T-cell (primary cell): ENCODE measurements around the gene TENT4A. TPM values are rescaled to one million over a fixed set of nuclear protein-coding genes. Genes with fewer than 3 reads are reported as not detected.
"Not testable (repeated sequence)": the region's sequence is repeated elsewhere in the genome, so short reads cannot be mapped to it uniquely, and the experiment has no call there.

Source experiments
- ATAC-seq, 4 experiments: fragments of 200-7000 bp in 3 of 4; fragments of 150-1000 bp in 1 of 4; cut with Tn5 transposase; replicated peaks in 1 of 4; 1 replicate in 3 of 4; 2 replicates in 1 of 4; pipeline ENCODE4 v1.10.0; 2021; ENCODE audit warnings: moderate library complexity in 3 of 4, mild to moderate bottlenecking in 2 of 4, moderate number of reproducible peaks in 1 of 4
- CTCF ChIA-PET, 2 donors: fragments of 300-600 bp; sonication (Branson Sonifier 250); formaldehyde crosslinking; loops; one replicate each; lab custom pipeline; 2022; ENCODE audit warnings: antibody characterized with exemption in 2 of 2; lab: Charles Lee
- POLR2A ChIA-PET, 2 donors: fragments of 300-600 bp; sonication (Branson Sonifier 250); formaldehyde crosslinking; loops; one replicate each; lab custom pipeline; 2022; ENCODE audit warnings: antibody characterized with exemption in 2 of 2; lab: Charles Lee
- DNase-seq, 35 experiments: peaks; one replicate each; pipeline versions ENCODE4 v3.0.0 to v3.0.0-alpha.2; 2013 to 2023
- H3K27ac ChIP-seq: one replicate; pipeline ENCODE4 v1.5.1; 2013; ENCODE audit warnings: low read length
- H3K27me3 ChIP-seq, 2 experiments: replicated peaks in 1 of 2; 1 replicate in 1 of 2; 2 replicates in 1 of 2; pipeline versions ENCODE4 v1.6.1 to v1.7.0; 2013; ENCODE audit warnings: low read length in 1 of 2, mixed read lengths in 1 of 2; ENCODE audit not compliant: control insufficient read depth in 2 of 2, insufficient read depth in 2 of 2; ENCODE audit errors: extremely low read depth in 1 of 2
- H3K36me3 ChIP-seq, 2 donors: 1 replicate in 1 of 2; 2 replicates in 1 of 2; pipeline versions ENCODE4 v1.6.1 to v1.7.0; 2013; ENCODE audit warnings: low read length in 1 of 2; ENCODE audit not compliant: control insufficient read depth in 2 of 2, insufficient read depth in 1 of 2; ENCODE audit errors: extremely low read depth in 1 of 2
- H3K4me1 ChIP-seq, 2 experiments: 1 replicate in 1 of 2; 2 replicates in 1 of 2; pipeline versions ENCODE4 v1.6.1 to v1.7.0; 2013; ENCODE audit warnings: low read length in 2 of 2, mixed read lengths in 1 of 2; ENCODE audit not compliant: insufficient read depth in 2 of 2, control insufficient read depth in 1 of 2; ENCODE audit errors: extremely low read depth in 1 of 2
- H3K4me3 ChIP-seq, 2 donors: 1 replicate in 1 of 2; 2 replicates in 1 of 2; pipeline versions ENCODE4 v1.5.1 to v1.7.0; 2013; ENCODE audit warnings: mild to moderate bottlenecking in 2 of 2, low read length in 1 of 2, moderate library complexity in 1 of 2; ENCODE audit not compliant: control insufficient read depth in 1 of 2; ENCODE audit errors: extremely low read depth in 1 of 2
- H3K9me3 ChIP-seq: 2 replicates; pipeline ENCODE4 v1.7.0; 2013
- H3K27ac Mint-ChIP-seq, 2 donors: one replicate each; pipeline ENCODE4 v1.8.0; 2020 to 2021; ENCODE audit warnings: mild to moderate bottlenecking in 2 of 2, mixed read lengths in 2 of 2
- H3K27me3 Mint-ChIP-seq, 2 donors: one replicate each; pipeline ENCODE4 v1.8.0; 2021 to 2022; ENCODE audit warnings: mixed read lengths in 2 of 2
- H3K36me3 Mint-ChIP-seq: one replicate; pipeline ENCODE4 v1.8.0; 2021; ENCODE audit warnings: mixed read lengths
- H3K4me1 Mint-ChIP-seq, 3 donors: one replicate each; pipeline ENCODE4 v1.8.0; 2020 to 2022; ENCODE audit warnings: mixed read lengths in 3 of 3, mild to moderate bottlenecking in 1 of 3
- H3K4me3 Mint-ChIP-seq, 3 donors: one replicate each; pipeline ENCODE4 v1.8.0; 2020 to 2022; ENCODE audit warnings: mild to moderate bottlenecking in 3 of 3, mixed read lengths in 3 of 3, moderate library complexity in 3 of 3
- H3K9me3 Mint-ChIP-seq, 3 donors: one replicate each; pipeline ENCODE4 v1.8.0; 2020 to 2022; ENCODE audit warnings: mixed read lengths in 3 of 3
- WGBS: methylation state at CpG from one replicate; pipeline ENCODE4 v1.1.5; 2013; ENCODE audit warnings: missing lambda C conversion rate; ENCODE audit not compliant: insufficient coverage; 5-methylcytosine and 5-hydroxymethylcytosine counted together
- total RNA-seq, 35 experiments: library from RNA in 6 of 35; stranded (reverse) in 6 of 35; fragments of 120-200 nt in 1 of 35; gene quantifications; one replicate each; pipeline versions ENCODE4 v1.2.1 to v1.2.4 and lab custom pipeline; 2013 to 2026

TENT4A gene
- total RNA-seq, 5 donors from 2014 or later (not counting 1 experiment from before 2014, with no cell fraction given) = 42.7 to 62.9 (median 45.6) TPM

- H3K27ac Mint-ChIP-seq = no peak overlapping the region
- ATAC-seq = no peak
- Histone ChIP-seq H3K4me1 (peaks cover 0 to 10% of the 10 kb centered on the region in 2 experiments), H3K9me3 (no peaks in the 10 kb centered on the region), H3K36me3 (no peaks in the 10 kb centered on the region), H3K27me3 (peaks cover 0 to 27% of the 10 kb centered on the region in 2 experiments), H3K27ac (no peak overlapping the region), H3K4me3 (no peak overlapping the region)
- CTCF ChIA-PET = no interaction called here
- no peaks in the 10 kb centered on the region for H3K9me3 Mint-ChIP-seq
- H3K36me3 Mint-ChIP-seq = no peaks in the 10 kb centered on the region
- H3K4me1 Mint-ChIP-seq = peaks cover 8 to 15% (median 12%) of the 10 kb centered on the region in 3 donors
- POLR2A ChIA-PET = no interaction called here
- DNase-seq = no peak
- 78% methylated on average over 5 of the region's 11 CpGs for WGBS
- H3K4me3 Mint-ChIP-seq = no peak overlapping the region
- H3K27me3 Mint-ChIP-seq = peaks cover 6 to 15% of the 10 kb centered on the region in 2 donors
Observed at GRCh38 chr5:6770826-6771607, 57.8 kb downstream of the TENT4A start.

GRCh38 chr5:6772886-6773285 lies 59.7 kb downstream of the TENT4A start:
- Mint-ChIP-seq H3K4me3 (peak overlapping the region in 1 of 3 donors; percentile 31), H3K27me3 (peaks cover 9 to 18% of the 10 kb centered on the region in 2 donors), H3K9me3 (no peaks in the 10 kb centered on the region), H3K27ac (no peak overlapping the region), H3K36me3 (no peaks in the 10 kb centered on the region), H3K4me1 (peaks cover 6 to 11% (median 9%) of the 10 kb centered on the region in 3 donors)
- no peaks in the 10 kb centered on the region for H3K9me3 ChIP-seq
- DNase-seq = no peak
- ChIA-PET CTCF (no interaction called here), POLR2A (no interaction called here)
- H3K27me3 ChIP-seq = peaks cover 0 to 25% of the 10 kb centered on the region in 2 experiments
- H3K27ac ChIP-seq = no peak overlapping the region
- no peak for ATAC-seq
- 84% methylated on average over 4 of the region's 11 CpGs for WGBS
- peaks cover 0 to 3% of the 10 kb centered on the region in 2 experiments for H3K4me1 ChIP-seq
- no peak overlapping the region for H3K4me3 ChIP-seq
- H3K36me3 ChIP-seq = no peaks in the 10 kb centered on the region

GRCh38 chr5:6773342-6774035 lies 60.3 kb downstream of the TENT4A start:
- Histone ChIP-seq H3K27ac (no peak overlapping the region), H3K36me3 (no peaks in the 10 kb centered on the region), H3K4me3 (no peak overlapping the region), H3K4me1 (peaks cover 0 to 3% of the 10 kb centered on the region in 2 experiments), H3K9me3 (no peaks in the 10 kb centered on the region), H3K27me3 (peaks cover 0 to 27% of the 10 kb centered on the region in 2 experiments)
- peaks cover 9 to 18% of the 10 kb centered on the region in 2 donors for H3K27me3 Mint-ChIP-seq
- peak overlapping the region in 1 of 3 donors; percentile 31 for H3K4me3 Mint-ChIP-seq
- no peaks in the 10 kb centered on the region for H3K9me3 Mint-ChIP-seq
- no peak for DNase-seq
- ChIA-PET CTCF (no interaction called here), POLR2A (no interaction called here)
- H3K4me1 Mint-ChIP-seq = peaks cover 6 to 11% (median 9%) of the 10 kb centered on the region in 3 donors
- 94% methylated on average over 22 of the region's 46 CpGs for WGBS
- no peak overlapping the region for H3K27ac Mint-ChIP-seq
- ATAC-seq = no peak
- H3K36me3 Mint-ChIP-seq = no peaks in the 10 kb centered on the region

- Mint-ChIP-seq H3K4me1 (peaks cover 6 to 11% (median 9%) of the 10 kb centered on the region in 3 donors), H3K4me3 (peak overlapping the region in 1 of 3 donors; percentile 63), H3K27me3 (peaks cover 9 to 16% of the 10 kb centered on the region in 2 donors)
- POLR2A ChIA-PET, H3K9me3 ChIP-seq, H3K4me3 ChIP-seq, ATAC-seq, H3K36me3 Mint-ChIP-seq, H3K27ac ChIP-seq, H3K9me3 Mint-ChIP-seq, H3K4me1 ChIP-seq, DNase-seq, H3K36me3 ChIP-seq, H3K27ac Mint-ChIP-seq, CTCF ChIA-PET: not testable (repeated sequence)
- peaks cover 0 to 30% of the 10 kb centered on the region in 2 experiments for H3K27me3 ChIP-seq
- WGBS = no CpG with 5 or more reads among the region's 27 CpGs
Observed at GRCh38 chr5:6774207-6774606, 61.0 kb downstream of the TENT4A start.

GRCh38 chr5:6774721-6775204 lies 61.5 kb downstream of the TENT4A start:
- Histone ChIP-seq H3K27me3 (peaks cover 0 to 30% of the 10 kb centered on the region in 2 experiments), H3K27ac (no peak overlapping the region), H3K9me3 (no peaks in the 10 kb centered on the region), H3K4me1 (peaks cover 0 to 3% of the 10 kb centered on the region in 2 experiments), H3K36me3 (no peaks in the 10 kb centered on the region), H3K4me3 (no peak overlapping the region)
- H3K9me3 Mint-ChIP-seq = no peaks in the 10 kb centered on the region
- H3K27ac Mint-ChIP-seq = no peak overlapping the region
- 12% methylated on average over 7 of the region's 15 CpGs for WGBS
- H3K36me3 Mint-ChIP-seq = no peaks in the 10 kb centered on the region
- no peak for ATAC-seq
- peak overlapping the region in 1 of 3 donors; percentile 63 for H3K4me3 Mint-ChIP-seq
- ChIA-PET CTCF (no interaction called here), POLR2A (no interaction called here)
- no peak for DNase-seq
- peaks cover 6 to 11% (median 9%) of the 10 kb centered on the region in 3 donors for H3K4me1 Mint-ChIP-seq
- peaks cover 9 to 14% of the 10 kb centered on the region in 2 donors for H3K27me3 Mint-ChIP-seq

GRCh38 chr5:6775571-6775970 lies 62.3 kb downstream of the TENT4A start:
- Histone ChIP-seq H3K27me3 (peaks cover 0 to 30% of the 10 kb centered on the region in 2 experiments), H3K4me1 (peaks cover 0 to 3% of the 10 kb centered on the region in 2 experiments), H3K4me3 (no peak overlapping the region), H3K36me3 (no peaks in the 10 kb centered on the region), H3K9me3 (no peaks in the 10 kb centered on the region), H3K27ac (no peak overlapping the region)
- 15% methylated on average over 16 of the region's 17 CpGs for WGBS
- POLR2A ChIA-PET = no interaction called here
- ATAC-seq (no peak), DNase-seq (no peak)
- Mint-ChIP-seq H3K27ac (no peak overlapping the region), H3K36me3 (no peaks in the 10 kb centered on the region), H3K9me3 (no peaks in the 10 kb centered on the region), H3K4me3 (no peak overlapping the region), H3K4me1 (peaks cover 6 to 11% (median 9%) of the 10 kb centered on the region in 3 donors), H3K27me3 (peaks cover 9 to 14% of the 10 kb centered on the region in 2 donors)
- CTCF ChIA-PET = no interaction called here
